ENCODE results near the gene POFUT2.

The POFUT2 gene

GRCh38 chr21:45219517-45219916, 68.2 kb downstream of the POFUT2 start:
- Histone ChIP-seq H3K4me1 (ENCODE audit: insufficient read depth, low read length) (peaks cover 3% of the 10 kb centered on the region; the same call in 1 of the 2 replicates), H3K4me3 (ENCODE audit: low read length) (no peak overlapping the region), H3K27ac (ENCODE audit: low read depth, low read length) (no peak overlapping the region), H3K36me3 (ENCODE audit: insufficient read depth, low read length) (no peaks in the 10 kb centered on the region), H3K27me3 (ENCODE audit: insufficient read depth, low read length) (no peaks in the 10 kb centered on the region), H3K9me3 (ENCODE audit: insufficient read depth, low read depth, low read length) (peaks cover 17% of the 10 kb centered on the region), H3K9ac (ENCODE audit: low read depth, low read length) (no peak overlapping the region)
- WGBS: 92% methylated on average over 6 of the region's 6 CpGs

DNA sequence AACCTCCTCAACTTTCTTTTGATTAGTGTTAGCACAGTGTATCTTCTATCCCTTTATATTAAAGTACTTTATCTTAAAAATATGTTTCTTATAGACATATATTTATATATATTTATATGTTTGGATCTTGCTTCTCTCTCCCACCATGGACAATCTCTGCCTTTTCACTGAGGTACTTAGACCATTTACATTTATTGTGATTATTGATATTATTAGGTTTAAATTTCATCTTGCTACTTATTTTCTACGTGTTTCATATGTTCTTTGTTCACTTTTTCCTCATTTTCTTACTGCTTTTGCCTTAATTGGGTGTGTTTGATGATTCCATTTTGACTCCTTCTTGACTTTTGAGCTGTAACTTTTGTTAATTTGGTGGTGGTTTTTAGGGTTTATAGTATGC, 70.7 kb downstream of the POFUT2 start:
- no peaks in the 10 kb centered on the region for H3K27me3 ChIP-seq (ENCODE audit: insufficient read depth, low read length)
- H3K4me1 ChIP-seq (ENCODE audit: insufficient read depth, low read length): peaks cover 3% of the 10 kb centered on the region; the same call in 1 of the 2 replicates
- no peak overlapping the region for H3K27ac ChIP-seq (ENCODE audit: low read depth, low read length)
- H3K9ac ChIP-seq (ENCODE audit: low read depth, low read length): no peak overlapping the region
- peaks cover 17% of the 10 kb centered on the region for H3K9me3 ChIP-seq (ENCODE audit: insufficient read depth, low read depth, low read length)
- no CpG with 5 or more reads among the region's 1 CpG for WGBS
- H3K4me3 ChIP-seq (ENCODE audit: low read length): no peak overlapping the region
- H3K36me3 ChIP-seq (ENCODE audit: insufficient read depth, low read length): no peaks in the 10 kb centered on the region

DNA sequence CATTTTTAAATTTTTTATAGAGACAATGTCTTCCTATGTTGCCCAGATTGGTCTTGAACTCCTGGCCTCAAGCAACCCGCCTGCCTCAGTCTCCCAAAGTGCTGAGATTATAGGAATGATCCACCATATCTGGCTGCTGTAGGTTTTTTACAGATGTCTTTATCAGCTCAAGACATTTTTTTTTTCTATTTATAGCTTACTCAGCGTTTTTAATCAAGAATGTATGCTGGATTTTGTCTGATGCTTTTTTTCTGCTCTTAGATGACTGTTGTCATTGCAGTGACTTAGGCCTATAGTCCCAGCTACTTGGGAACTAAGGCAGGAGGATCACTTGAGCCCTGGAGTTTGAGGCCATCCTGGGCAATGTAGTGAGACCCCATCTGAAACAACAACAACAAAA, 72.5 kb downstream of the POFUT2 start:
- no peak overlapping the region for H3K4me3 ChIP-seq (ENCODE audit: low read length)
- 92% methylated on average over 2 of the region's 2 CpGs for WGBS

More for the DNA sequence above, 72.5 kb downstream of the POFUT2 start:
- Histone ChIP-seq H3K4me1 (ENCODE audit: insufficient read depth, low read length) (peaks cover 3% of the 10 kb centered on the region; the same call in 1 of the 2 replicates), H3K27ac (ENCODE audit: low read depth, low read length) (no peak overlapping the region), H3K36me3 (ENCODE audit: insufficient read depth, low read length) (no peaks in the 10 kb centered on the region), H3K27me3 (ENCODE audit: insufficient read depth, low read length) (no peaks in the 10 kb centered on the region), H3K9me3 (ENCODE audit: insufficient read depth, low read depth, low read length) (peaks cover 17% of the 10 kb centered on the region), H3K9ac (ENCODE audit: low read depth, low read length) (no peak overlapping the region)

Data from HUES64 (cell line).